LNCAP (cell line): ENCODE measurements around the gene KRT38.

ENCODE experiments used
- TF ChIP-seq, protein P1 (sequence below): fragments of 450-650 bp; IDR thresholded peaks from 2 replicates; pipeline ENCODE4 v1.5.1; 2017; ENCODE audit warnings: mild to moderate bottlenecking

Gene KRT38

DNA sequence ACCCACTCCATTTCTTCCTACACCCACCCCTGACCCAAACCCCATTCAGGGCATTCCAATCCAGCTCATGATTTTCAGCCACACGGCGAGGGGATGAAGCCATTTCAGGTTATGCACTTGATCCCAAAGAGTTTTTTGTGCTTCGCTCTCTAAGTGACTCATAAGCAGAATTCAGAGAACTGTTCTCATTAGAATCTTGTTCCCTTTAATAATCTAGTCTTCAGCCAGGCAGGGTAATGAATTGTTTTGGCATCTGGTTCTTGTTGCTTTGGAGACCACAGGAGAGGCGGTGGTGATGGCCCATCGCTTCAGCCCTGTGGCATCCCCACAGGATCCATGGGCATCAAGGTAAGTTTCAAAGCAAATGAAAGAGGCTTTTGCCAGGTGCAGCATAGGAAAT is 38.6 kb downstream of the KRT38 start:
- TF ChIP-seq, protein P1, sequence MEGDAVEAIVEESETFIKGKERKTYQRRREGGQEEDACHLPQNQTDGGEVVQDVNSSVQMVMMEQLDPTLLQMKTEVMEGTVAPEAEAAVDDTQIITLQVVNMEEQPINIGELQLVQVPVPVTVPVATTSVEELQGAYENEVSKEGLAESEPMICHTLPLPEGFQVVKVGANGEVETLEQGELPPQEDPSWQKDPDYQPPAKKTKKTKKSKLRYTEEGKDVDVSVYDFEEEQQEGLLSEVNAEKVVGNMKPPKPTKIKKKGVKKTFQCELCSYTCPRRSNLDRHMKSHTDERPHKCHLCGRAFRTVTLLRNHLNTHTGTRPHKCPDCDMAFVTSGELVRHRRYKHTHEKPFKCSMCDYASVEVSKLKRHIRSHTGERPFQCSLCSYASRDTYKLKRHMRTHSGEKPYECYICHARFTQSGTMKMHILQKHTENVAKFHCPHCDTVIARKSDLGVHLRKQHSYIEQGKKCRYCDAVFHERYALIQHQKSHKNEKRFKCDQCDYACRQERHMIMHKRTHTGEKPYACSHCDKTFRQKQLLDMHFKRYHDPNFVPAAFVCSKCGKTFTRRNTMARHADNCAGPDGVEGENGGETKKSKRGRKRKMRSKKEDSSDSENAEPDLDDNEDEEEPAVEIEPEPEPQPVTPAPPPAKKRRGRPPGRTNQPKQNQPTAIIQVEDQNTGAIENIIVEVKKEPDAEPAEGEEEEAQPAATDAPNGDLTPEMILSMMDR = no peak

DNA sequence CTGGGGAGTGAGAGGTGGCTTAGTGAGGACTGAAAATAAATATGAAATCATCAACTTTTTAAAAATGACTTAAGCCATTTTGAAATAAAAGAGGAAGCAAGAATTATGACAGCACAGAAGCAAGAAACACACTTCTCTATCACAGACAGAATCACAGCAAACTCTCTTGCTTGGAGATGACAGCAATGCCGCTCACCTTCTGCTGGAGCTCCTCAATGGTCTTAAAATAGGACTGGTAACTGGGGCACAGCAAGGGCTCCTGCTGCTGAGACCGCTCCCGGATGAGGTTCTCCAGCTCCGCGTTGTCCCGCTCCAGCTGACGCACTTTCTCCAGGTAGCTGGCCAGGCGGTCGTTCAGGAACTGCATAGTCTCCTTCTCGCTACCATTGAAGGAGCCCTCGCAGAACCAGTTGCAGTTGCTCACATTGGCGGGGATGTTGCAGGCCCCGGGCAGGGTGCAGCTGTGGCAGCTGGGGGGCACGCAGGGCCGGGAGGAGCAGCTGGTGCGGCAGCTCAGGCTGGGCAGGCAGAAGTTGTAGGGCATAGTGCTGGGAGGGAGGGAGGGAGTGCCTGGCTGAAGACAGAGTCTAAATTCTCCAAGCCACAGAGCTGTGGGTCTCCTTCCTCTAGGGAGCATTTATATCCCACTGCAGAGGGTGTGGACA is 43.7 kb downstream of the KRT38 start, which contains the start of gene KRT31:
TSS of gene KRT31 (minus strand) at position 613 of the 665 bp plus-strand sequence. CDS start at position 544, 69 bp downstream.
- TF ChIP-seq, protein P1 = no peak

DNA sequence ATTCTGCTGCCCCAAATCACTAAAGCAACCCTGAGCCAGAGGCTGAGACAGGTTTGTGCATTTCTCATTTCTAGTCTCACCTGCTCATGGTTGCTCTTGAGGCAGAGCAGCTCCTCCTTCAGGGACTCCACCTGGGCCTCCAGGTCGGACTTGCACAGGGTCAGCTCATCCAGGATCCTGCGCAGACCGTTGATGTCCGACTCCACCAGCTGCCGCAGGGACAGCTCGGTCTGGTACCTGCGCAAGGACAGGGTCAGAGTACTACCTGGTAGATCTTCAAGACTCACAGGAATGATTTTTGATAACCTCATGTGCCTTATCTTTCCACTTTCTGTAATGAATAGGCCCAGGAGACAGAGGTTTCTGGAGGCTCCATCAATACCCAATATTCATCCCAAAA is 44.4 kb downstream of the KRT38 start:
- TF ChIP-seq, protein P1 = no peak

DNA sequence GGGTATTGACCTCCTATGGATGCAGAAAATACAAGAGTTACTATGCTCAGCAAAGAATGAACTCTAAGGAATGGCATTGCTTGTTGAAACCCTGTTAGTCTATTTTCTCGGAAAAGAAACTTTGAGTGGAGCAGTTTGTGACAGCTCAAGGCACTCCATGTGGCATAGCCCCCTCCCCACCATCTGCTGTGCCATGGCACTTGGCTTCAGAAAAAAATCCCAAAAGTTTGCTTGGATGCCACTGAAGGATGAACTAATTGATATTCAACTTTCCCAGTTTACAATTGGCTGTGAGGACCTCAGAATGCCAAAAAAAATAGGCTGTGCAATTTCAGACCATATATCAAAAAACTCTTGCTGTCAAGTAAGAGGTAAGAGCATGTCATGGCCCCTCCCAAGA is 45.2 kb downstream of the KRT38 start:
- TF ChIP-seq, protein P1 = no peak

- TF ChIP-seq, protein P1 = no peak
Observed at GRCh38 chr17:41394254-41394996, 46.4 kb downstream of the KRT38 start.

GRCh38 chr17:41393826-41394225 is 47.0 kb downstream of the KRT38 start:
- TF ChIP-seq, protein P1 = no peak

GRCh38 chr17:41393294-41393693 is 47.5 kb downstream of the KRT38 start:
- TF ChIP-seq, protein P1 = no peak
